Amniotic stem cell (primary cell): ENCODE measurements around the gene ATG3.
"Not testable (repeated sequence)": the region's sequence is repeated elsewhere in the genome, so short reads cannot be mapped to it uniquely, and the experiment has no call there.

Source experiments
- DNase-seq: peaks from one replicate; lab custom pipeline; 2025; lab: John Stamatoyannopoulos, UW

ATG3 gene

DNA sequence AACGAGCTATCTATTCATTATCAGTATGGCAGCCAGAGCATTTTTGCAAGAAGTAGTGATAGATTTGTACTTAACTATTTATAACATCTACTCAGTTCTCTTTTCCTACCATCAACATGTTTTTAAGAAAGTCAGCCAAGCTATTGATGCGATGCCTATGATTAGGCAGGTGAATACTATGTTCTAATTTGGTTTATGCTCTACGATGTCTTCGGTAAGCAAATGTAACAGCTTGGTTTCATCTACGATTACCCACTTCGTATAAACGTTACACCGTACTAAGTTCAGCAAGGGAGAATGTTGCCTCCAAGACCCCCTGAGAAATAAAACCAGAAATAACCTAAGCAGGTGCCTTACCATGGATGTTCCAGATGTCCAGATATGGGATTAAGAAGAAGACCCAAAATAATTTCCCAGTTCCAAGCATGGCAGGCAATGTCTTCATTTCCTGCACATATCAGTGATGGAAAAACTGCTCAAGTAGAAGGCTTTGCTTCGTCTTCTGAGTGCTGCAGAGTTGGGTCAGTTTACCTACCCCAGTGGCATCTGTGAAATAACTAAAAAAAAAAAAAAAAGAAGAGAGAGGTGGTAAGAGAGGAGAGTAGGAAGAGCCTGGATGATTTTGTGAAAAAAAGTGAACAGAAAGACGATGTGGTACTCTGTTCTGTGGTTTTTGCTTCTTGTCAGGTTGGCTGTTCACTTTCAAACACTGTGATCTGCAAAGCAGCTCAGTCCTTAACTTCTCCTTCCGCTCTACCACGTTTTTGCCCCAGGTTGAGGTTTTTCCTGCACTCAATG, 62.6 kb downstream of the ATG3 start, which contains the start of gene BTLA:
Gene BTLA, minus strand, starts transcription at position 559 of the 798 bp plus-strand sequence. Its CDS starts 114 bp downstream, at position 445.
- no peak for DNase-seq

DNA sequence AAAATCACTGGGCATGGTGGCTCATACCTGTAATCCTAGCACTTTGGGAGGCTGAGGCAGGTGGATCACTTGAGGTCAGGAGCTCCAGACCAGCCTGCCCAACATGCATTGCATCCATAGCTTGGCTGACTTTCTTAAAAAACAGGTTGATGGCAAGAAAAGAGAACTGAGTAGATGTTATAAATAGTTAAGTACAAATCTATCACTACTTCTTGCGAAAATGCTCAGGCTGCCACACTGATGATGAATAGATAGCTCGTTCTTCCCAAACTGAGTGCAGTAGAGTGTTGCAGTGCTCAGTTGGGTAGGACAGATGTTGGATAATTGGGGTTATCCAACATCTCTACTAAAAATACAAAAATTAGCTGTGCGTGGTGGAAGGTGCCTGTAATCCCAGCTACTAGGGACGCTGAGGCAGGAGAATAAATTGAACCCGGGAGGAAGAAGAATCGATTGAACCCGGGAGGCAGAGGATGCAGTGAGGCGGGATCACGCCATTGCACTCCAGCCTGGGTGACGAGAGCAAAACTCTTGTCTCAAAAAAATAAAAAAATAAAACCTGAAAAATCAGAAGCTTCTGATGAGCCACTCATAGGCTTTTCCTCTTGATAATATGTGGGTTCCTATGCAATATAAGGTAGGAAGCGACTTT, 63.7 kb downstream of the ATG3 start:
- DNase-seq = no peak

DNA sequence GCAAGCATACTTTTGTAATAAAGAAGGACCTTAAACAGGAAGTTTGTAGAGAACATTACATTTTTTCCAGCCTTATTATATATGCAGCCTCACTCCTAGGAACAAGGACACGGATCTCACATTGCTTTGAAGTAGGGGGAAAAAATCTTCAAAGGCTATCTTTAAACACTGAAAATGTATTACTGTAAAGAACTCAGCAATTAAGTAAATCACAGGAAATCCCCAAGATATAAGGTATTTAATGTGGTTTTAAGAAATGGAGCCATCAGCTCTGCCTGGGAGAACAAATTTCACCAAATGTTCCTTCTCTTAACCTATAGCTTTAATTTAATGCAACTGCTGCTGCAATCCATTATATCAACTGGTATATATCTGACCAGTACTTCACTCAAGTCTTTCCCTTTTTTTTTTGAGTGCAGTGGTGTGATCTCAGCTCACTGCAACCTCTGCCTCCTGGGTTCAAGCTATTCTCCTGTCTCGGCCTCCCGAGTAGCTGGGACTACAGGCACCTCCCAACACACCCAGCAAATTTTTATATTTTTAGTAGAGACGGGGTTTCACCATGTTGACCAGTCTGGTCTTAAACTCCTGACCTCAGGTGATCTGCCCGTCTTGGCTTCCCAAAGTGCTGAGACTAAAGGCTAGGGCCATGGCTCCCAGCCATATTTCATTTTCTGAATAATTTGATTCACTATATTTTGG, 65.2 kb downstream of the ATG3 start:
- no peak for DNase-seq

DNA sequence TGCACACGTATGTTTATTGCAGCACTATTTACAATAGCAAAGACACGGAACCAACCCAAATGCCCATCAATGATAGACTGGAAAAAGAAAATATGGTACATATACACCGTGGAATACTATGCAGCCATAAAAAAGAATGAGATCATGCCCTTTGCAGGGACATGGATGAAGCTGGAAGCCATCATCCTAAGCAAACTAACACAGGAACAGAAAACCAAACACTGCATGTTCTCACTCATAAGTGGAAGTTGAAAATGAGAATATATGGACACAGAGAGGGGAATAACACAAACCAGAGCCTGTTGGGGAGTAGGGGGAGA, 67.4 kb downstream of the ATG3 start:
- not testable (repeated sequence) for DNase-seq

DNA sequence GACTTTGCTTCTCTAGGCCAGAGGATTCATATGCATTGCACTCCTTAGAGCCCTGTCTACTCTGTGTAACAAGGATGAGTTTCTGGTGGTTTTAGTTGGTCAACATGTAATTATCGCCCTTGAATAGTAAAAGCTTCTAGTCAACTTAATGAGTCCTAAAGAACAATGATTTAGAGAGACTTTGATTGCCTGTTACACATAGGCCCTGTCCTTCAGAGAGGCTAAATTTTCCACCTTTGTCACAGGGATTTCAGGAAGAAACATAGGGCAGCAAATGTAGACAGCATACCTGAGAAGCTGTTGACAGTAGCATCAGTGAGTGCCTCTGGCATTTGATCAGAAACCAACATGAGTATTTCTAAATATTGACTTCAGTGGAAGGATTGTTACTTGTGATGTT, 69.6 kb downstream of the ATG3 start:
- no peak for DNase-seq

DNA sequence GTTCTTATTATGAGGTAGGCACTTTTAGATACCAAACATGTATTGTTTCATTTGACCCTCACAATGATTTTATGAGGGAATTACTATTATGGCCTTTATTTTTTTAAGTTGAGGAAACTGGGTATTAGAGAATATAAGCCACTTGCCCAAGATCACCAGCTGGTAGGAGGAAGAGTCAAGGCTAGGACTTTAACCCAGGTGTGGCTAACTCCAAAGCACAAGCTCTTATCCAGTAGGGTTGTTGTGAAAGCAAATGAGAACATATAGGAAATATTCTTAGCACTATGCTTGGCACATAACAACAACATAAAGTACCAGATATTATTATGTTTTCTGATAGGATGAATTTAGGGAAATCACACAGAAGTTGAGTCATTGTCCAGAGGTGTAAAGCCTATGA, 70.4 kb downstream of the ATG3 start:
- no peak for DNase-seq

DNA sequence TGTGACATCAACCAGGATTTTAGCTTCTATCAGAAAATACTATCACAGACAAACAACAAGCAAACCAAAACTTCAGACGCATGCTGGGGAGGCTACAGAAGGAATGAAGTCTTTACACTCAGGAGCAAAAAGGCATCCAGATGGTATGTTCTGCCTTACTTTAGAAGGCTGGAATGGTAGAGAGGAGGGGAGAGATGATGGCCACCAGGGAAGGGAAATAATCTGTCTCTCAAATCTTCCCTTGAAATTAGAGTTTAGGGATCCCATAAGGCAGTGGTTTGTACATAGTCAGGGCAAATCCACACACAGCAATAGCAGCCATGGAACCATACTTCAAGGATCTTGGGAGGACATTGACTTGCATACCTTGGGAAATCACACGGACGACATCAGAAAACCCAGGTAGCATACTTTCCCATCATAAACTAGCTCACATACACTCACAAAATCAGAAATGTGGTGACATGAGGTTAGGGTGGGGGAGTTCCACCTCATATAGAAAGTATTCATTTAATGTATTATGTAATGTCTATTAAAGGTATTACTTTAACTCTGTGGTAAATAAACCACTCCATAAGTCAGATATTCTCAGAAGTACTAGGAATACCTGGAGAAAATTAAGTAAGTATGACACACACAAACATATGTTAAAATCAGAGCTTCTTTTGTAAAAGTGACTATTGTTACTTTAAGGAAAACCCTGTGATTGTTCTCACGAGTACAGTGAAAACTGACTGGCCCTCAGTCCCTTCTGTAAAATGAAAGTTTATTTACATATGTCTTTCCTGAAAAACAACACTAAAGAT, 71.9 kb downstream of the ATG3 start:
- no peak for DNase-seq

DNA sequence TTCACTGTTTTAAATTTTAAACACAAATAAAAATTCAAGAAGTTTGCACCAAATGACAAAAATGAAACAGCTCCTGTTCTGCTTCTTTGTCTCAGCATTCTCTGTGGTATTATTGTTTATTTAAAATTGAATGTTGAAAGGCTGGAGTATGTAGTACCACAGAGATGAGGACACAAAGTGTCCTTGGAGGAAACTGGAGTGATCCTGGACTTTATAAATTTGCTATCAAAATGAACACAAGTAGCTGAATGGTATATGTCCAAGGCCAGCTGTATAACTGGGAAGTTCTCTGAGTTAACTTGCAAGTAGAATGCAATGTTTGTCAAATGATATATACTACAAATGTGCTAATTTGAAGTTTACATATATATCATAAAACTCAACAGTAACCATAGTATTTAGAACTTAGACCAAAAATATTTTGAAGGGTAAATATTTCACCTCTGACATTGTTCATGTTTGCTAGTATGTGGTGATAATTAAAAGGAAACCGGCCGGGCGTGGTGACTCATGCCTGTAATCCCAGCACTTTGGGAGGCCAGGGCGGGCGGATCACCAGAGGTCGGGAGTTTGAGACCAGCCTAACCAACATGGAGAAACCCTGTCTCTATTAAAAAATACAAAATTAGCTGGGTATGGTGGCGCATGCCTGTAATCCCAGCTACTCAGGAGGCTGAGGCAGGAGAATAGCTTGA, 74.8 kb downstream of the ATG3 start:
- DNase-seq = no peak

DNA sequence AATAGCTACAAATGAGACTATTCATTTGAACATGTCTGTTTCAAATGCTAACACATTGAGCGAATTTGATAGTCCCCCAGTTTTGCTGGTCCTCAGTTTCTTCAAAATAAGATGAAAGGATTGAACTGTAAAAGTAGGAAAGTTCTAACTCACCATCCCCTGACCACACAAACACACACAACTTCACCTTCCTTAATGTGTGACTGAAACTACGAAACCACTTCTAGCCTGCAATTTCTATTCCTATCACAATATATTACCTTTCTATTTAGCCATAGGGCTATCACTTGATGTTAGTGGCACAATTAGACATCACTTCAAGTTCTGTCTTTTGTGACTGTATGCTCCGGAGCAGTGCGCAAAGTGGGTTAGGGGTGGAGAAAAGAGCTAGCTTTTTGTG, 77.4 kb downstream of the ATG3 start:
- DNase-seq = no peak

DNA sequence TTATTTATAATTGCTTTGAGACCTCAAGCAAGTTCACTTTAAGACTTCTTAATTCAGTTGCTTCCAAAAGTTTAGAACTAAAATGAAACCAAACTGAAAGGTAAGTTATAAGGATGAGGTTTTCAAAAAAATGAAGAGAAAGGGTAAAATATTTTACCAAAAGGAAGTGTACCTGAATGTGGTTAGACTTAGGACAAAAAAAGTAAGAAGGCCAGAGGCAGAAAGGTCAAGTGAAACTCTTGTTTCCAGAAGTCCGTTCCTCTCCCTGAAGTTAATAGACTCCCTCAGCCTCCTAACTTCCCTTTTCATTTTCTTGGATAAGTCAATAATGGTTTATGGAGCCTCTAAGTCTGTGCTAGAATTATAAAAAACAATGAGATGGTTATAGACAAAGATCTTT, 79.1 kb downstream of the ATG3 start:
- no peak for DNase-seq
